Umbilical cord (tissue), 2 donors: ENCODE measurements around the gene CRYGC. TPM values are rescaled to one million over a fixed set of nuclear protein-coding genes. Genes with fewer than 3 reads are reported as not detected.

Experiments used
- DNase-seq: peaks from one replicate; pipeline ENCODE4 v3.0.0-alpha.2; 2015; ENCODE audit warnings: low spot score
- total RNA-seq: library from RNA; depleted of rRNA; stranded (reverse); fragments of >200 nt; gene quantifications from one replicate; pipeline ENCODE4 v1.2.3, GENCODE V29; 2014; ENCODE audit warnings: low replicate concordance; ENCODE audit not compliant: insufficient read depth

The CRYGC gene, protein sequence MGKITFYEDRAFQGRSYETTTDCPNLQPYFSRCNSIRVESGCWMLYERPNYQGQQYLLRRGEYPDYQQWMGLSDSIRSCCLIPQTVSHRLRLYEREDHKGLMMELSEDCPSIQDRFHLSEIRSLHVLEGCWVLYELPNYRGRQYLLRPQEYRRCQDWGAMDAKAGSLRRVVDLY
- total RNA-seq, result not detected

DNA sequence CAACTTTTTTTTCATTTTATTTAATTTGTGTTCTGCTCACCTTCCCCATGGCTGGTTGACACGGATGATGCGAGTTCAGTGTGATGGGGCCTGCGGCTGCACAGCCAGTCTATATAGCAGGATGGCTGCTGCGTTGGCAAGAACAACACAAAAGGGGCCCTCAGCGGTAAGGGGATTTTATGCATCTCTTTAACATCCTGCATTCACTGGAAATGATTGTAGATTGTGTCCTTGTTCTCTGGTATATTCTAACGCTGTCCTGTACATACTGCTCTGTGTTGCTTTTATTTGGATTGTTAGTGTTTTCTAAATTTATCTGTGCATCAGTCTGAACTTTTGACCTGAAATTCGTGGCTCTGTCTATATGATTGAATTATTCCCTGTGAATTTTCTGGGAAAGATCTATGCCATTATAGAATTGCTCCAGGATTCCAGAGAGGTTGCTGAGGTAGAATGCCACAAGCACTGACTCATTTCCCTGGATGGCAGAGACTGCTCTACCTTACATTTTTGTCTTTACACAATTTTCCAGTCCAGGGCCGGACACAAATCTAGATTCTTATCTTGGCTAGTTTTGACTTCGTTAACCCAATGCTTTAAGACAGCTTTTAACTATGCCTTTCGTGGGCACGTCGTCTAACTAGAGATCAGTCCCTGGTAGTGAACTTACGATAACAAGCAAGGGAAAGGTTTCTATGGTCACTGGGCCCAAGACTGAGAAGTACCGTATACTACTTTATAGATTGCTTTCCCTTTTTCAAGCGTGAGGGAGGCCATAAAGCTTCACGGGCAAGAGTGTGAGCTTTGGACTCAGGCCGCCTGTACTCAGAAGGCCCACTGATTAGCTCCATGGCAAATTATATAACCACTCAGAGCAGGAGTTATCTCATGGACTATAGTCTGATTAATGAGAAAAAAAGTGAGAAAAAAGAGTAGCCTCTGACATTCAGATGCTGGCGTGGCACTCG lies at the start of gene CRYGC:
TSS of gene CRYGC (minus strand) at position 85 of the 968 bp plus-strand sequence. CDS start at position 49, 36 bp downstream.
- peak; percentile 86 for DNase-seq

GRCh38 chr2:208179028-208179609 lies 49.5 kb upstream of the CRYGC start:
- no peak for DNase-seq

DNA sequence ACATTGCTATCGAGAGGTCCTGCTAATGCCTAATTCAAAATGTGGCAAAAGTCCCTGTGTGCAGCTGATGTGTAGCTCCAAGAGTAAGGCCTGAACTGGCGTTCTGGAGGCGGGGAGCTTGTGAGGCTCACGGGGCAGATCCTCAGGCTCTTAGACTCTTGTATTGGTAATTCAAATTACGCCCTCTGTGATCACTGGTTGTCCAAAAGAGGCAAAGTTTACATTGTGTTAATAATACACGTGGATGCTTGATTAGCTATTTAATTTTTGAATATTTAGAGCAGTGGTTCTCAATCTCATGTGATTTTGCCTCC lies 46.2 kb upstream of the CRYGC start:
- no peak for DNase-seq

- DNase-seq, result peak; percentile 91
Observed at GRCh38 chr2:208175069-208175839, 45.6 kb upstream of the CRYGC start.

DNA sequence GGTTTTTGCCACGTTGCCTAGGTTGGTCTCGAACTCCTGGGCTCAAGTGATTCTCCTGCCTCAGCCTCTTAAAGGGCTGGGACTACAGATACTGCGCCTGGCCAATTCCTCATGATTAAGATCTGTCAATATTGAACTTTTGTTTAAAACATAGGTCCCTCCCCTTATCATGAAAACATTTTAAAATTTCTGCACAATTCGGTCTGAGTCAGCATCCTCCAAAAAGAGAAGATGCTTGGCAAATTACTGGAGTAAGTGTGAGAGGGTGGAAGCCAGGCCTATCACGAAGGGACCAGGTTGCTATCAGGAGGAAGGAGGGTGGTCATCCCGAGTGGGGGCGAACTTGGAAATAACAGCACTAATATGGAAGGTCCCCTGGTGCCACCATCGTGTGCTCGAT lies 44.5 kb upstream of the CRYGC start:
- DNase-seq, result no peak

GRCh38 chr2:208172125-208172524 lies 42.5 kb upstream of the CRYGC start:
- no peak for DNase-seq

DNA sequence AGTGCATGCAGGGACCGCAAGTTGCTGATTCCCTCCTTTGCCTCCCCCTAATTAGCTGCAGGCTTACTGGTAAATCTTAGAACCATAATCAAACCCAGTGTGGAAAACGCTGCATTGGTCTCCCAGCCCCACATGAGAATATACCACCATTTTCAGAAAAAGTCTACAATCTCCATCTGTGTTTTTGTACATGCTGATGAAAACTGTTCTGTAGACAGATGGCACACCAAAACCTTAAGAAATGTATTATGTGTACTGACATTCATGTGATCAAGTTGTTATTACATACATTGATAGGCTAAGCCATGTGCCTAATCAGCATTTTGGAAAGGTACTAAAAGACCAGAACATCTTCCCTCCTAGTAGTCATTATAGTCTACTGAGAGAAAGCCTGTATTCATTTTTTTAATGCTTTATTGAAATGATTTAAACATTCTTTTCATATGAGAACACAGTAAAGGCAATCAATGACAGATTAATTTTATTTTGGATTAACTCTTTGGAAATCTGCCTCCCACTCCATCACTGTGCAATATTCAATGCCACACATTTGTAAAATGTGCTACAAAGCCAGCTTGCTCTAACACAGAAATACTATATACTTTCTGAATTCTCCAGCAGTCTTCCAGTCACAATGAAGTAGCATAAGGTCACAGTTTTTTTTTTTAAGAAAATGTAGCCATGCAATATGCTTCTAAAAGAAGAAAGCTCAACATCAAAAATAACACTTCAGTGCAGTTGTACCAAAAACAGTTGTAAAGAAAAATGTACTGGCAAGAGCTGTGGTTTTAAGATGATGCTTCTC lies 35.5 kb upstream of the CRYGC start:
- peak; percentile 11 for DNase-seq

- no peak for DNase-seq
Observed at GRCh38 chr2:208163489-208163888, 33.9 kb upstream of the CRYGC start, which contains the start of gene CRYGA. Gene CRYGA (minus strand): TSS chr2:208163589. CDS start chr2:208163556, 33 bp downstream.

GRCh38 chr2:208156439-208156838 lies 26.8 kb upstream of the CRYGC start:
- no peak for DNase-seq

- no peak for DNase-seq
Observed at GRCh38 chr2:208153156-208153555, 23.5 kb upstream of the CRYGC start.

GRCh38 chr2:208150956-208151355 lies 21.3 kb upstream of the CRYGC start:
- DNase-seq, result no peak

GRCh38 chr2:208150094-208150493 lies 20.5 kb upstream of the CRYGC start:
- no peak for DNase-seq

DNA sequence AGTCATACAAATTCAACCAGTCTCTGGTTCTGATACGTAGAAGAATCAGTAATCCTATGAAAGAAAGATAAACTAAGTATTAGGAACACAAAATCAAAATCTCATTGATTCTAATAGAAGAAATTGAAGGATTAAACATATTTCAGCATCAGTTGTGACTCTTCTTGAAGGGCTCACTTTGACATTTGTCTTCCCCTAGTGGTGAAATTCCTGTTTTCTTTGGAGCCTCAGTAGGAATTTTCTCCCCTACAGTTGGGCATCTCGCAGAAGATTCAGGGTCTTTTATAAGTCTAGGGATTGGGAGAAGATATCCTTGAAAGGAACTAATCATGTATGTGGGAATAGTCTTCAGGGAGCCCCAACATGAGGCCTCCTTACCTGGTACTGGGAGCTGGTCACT lies 19.2 kb upstream of the CRYGC start:
- no peak for DNase-seq

- no peak for DNase-seq
Observed at GRCh38 chr2:208147759-208148158, 18.1 kb upstream of the CRYGC start.

DNA sequence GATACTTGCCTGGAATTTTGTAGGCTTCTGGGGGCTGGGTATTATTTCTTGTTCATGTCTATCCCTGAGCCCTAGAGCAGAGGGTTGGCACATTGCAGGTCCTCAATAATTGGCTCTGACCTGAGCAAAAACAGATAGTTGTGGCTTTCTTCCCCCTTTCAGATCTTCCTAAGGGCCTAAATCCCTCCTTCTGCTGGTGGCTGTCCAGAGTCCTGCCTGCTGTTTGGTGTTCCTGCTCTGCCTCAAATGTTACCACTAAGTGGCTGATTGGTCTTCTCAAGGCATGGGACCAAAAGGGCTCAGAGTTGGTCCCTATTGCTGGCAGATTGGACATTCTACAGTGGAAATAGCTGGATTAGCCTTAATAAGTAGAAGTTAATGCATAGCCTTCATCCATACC lies 17.4 kb upstream of the CRYGC start:
- no peak for DNase-seq

- DNase-seq, result no peak
Observed at GRCh38 chr2:208146006-208146405, 16.4 kb upstream of the CRYGC start, which contains the start of gene CRYGB. Gene CRYGB (minus strand): TSS chr2:208146158. CDS start chr2:208146120, 38 bp downstream.

DNA sequence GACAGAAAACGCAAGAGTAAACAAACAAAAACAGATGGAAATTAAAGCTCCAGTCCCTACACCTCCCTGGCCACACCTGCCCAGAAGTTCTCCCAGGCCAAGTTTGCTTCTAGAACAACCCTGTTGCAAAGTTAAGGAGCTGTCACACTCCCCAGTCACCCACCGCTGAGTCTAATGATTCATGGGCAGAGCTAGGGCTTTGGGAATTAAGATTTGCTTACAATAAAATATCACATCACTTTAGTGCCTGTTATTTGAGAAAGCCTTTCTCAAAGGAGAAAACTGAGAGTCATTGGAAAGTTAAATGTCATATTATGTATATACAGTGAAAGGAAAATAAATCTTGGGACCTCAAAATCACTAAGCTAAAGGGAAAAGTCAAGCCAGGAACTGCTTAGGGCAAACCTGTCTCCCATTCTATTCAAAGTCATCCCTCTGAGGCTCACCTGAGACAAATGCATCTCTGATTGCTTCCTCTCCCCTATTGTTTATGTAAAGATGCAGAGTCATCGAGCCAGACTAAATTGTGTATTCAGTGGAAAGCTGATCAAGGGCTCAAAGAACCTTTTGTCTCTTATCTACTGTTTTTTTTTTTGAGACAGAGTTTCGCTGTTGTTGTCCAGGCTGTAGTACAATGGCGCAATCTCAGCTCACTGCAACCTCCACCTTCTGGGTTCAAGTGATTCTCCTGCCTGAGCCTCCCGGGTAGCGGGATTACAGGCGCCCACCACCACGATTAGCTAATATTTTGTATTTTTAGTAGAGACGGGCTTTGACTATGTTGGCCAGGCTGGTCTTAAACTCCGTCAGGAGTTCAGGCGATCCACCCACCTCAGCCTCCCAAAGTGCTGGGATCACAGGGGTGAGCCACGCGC lies 13.5 kb upstream of the CRYGC start:
- DNase-seq, result no peak

DNA sequence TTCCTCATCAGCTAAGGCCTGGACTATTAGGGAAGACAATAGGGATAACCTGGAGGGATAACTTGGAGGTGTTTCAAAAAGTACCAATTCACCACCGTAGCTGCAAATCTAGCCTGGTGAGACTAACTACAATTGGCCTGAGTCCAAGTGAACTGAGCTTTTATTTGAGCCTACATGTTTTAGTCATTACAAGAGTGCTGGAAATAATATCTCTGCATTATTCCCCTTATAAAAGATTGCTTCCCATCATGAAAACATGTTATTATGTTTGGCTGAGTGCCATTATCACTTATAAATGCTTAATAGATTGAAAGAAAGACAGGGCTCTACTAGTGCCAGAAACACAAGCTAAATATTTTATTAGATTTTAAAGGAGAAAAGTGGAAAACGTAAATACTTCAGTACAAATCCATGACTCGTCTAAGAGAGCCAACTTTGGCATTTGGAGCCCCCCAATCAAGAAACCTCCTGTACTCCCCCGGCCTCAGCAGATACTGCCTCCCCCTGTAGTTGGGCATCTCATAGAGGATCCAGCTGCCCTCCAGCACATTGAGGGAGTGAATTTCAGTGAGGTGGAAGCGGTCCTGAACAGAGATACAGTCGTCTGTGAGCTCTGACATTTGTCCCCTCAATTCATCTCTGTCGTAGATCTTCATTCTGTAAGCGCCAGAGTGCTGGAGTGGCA lies 12.8 kb upstream of the CRYGC start:
- DNase-seq, result peak; percentile 57

- DNase-seq, result no peak
Observed at GRCh38 chr2:208139447-208139846, 9.8 kb upstream of the CRYGC start.
